Activated naive CD4-positive, alpha-beta T cell treated with anti-CD3 and anti-CD28 coated beads, Interleukin-2, amount 50 U/mL, for 16 hours (primary cell): ENCODE data around the gene DGKE.

ENCODE experiments used
- DNase-seq: peaks from one replicate; pipeline ENCODE4 v3.0.0-alpha.2; 2020

The DGKE gene

DNA sequence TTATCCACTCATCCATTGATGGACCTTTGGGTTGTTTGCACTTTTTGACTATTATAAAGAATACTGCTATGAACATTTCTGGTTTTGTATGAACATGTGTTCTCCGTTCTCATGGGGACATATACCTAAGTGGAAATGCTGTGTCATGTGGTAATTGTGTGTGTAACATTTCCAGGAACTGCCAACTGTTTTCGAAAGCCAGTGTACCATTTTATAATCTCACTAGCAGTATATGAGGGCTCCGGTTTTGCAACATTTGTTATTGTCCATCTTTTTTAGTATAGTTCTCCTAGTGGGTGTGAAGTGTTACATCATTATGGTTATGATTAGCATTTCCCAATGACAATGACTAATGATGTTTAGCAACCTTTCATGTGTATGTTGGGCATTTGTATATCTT lies 85.0 kb downstream of the DGKE start:
- DNase-seq, result no peak
